ENCODE measurements around the gene STPG4.
"Not testable (repeated sequence)": the region's sequence is repeated elsewhere in the genome, so short reads cannot be mapped to it uniquely, and the experiment has no call there.

The STPG4 gene

DNA sequence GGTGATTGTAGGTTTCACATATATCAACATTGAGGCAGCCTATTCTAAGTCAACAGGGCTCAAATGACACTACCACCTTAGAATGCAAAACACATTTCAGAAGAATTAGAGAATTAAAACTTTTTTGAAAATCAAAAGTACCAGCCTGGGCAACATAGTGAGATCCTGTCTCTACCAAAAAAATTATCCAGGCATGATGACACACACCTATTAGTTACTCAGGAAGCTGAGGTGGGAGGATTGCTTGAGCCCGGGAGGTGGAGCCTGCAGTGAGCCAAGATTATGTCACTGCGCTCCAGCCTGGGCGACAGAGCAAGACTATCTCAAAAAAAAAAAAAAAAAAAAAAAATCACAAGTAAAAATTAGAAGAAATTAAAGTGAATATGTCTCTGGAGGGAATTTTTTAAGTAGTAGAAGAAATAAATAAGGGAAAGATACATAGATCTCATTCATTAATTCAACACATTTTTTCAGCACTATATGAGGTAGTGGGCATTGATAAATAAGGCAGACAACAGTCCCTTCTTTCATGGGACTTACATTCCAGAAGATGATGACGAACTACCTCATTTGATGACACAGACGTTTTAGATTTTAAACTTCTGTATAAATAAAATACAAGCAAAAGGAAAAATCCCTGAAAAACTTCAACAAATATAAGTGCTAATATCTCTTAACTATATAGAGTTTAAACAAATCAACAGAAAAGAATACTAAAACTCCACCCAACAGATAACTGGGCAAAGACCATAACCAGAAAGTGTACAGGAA, 42.3 kb downstream of the STPG4 start:
- DNase-seq (ENCODE audit: low read depth, low spot score) = no peak
- Histone ChIP-seq H3K9ac (ENCODE audit: insufficient read length) (no peak overlapping the region), H3K36me3 (ENCODE audit: insufficient read depth, low read length) (no peaks in the 10 kb centered on the region), H3K4me3 (no peak overlapping the region), H3K9me3 (ENCODE audit: low read depth, low read length) (no peaks in the 10 kb centered on the region), H3K27ac (no peak overlapping the region)
- TF ChIP-seq FOXP2 (optimal IDR thresholded peaks at IDR 0.05; ENCODE audit: control extremely low read depth, extremely low read length, insufficient read depth) = no peak
- no peak for TF ChIP-seq EZH2 (IDR thresholded peaks at IDR 0.05)

DNA sequence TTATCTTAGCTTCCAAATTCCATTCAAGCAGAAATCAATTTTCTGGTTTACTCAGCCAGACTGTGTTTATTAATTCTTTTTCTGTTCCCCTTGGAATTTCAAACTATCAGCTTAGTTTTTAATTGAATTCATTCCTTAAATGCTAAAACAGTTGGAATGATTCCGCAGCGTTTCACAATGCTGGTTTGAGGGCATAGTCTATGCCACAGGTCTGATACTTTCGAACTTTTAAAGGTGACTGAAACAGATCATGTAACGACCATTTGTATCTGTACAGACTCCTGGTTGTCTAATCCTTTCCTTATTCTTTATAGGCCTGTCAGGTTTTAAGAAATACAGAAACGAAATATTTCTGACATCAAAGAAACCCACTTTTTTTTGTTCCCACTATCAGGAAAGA, 45.4 kb downstream of the STPG4 start:
- H3K9ac ChIP-seq (ENCODE audit: insufficient read length) = no peak overlapping the region
- no peak for DNase-seq (ENCODE audit: low read depth, low spot score)
- H3K4me3 ChIP-seq = no peak overlapping the region
- TF ChIP-seq POLR2AphosphoS5 (IDR thresholded peaks at IDR 0.05; ENCODE audit: borderline replicate concordance, low read depth, low read length) (no peak), FOXP2 (optimal IDR thresholded peaks at IDR 0.05; ENCODE audit: control extremely low read depth, extremely low read length, insufficient read depth) (no peak), EZH2 (IDR thresholded peaks at IDR 0.05) (no peak)
- peak overlapping the region; percentile 58; the same call in 1 of the 2 replicates for H3K27ac ChIP-seq
- H3K36me3 ChIP-seq (ENCODE audit: insufficient read depth, low read length) = no peaks in the 10 kb centered on the region
- H3K9me3 ChIP-seq (ENCODE audit: low read depth, low read length) = no peaks in the 10 kb centered on the region

GRCh38 chr2:47109007-47109375, 46.1 kb downstream of the STPG4 start:
- Histone ChIP-seq H3K36me3 (ENCODE audit: insufficient read depth, low read length) (no peaks in the 10 kb centered on the region), H3K9ac (ENCODE audit: insufficient read length) (no peak overlapping the region), H3K27ac (no peak overlapping the region), H3K4me3 (no peak overlapping the region), H3K9me3 (ENCODE audit: low read depth, low read length) (no peaks in the 10 kb centered on the region)
- DNase-seq (ENCODE audit: low read depth, low spot score) = no peak
- TF ChIP-seq FOXP2 (optimal IDR thresholded peaks at IDR 0.05; ENCODE audit: control extremely low read depth, extremely low read length, insufficient read depth) (no peak), POLR2AphosphoS5 (IDR thresholded peaks at IDR 0.05; ENCODE audit: borderline replicate concordance, low read depth, low read length) (no peak), EZH2 (IDR thresholded peaks at IDR 0.05) (no peak)

- not testable (repeated sequence) for H3K4me3 ChIP-seq; H3K36me3 ChIP-seq (ENCODE audit: insufficient read depth, low read length); H3K27ac ChIP-seq
Measured at GRCh38 chr2:47108267-47109006, 46.7 kb downstream of the STPG4 start.

GRCh38 chr2:47107201-47107600, 47.9 kb downstream of the STPG4 start:
- H3K9ac ChIP-seq (ENCODE audit: insufficient read length); H3K4me3 ChIP-seq; H3K27ac ChIP-seq; H3K9me3 ChIP-seq (ENCODE audit: low read depth, low read length); DNase-seq (ENCODE audit: low read depth, low spot score); H3K36me3 ChIP-seq (ENCODE audit: insufficient read depth, low read length): not testable (repeated sequence)

More at GRCh38 chr2:47108267-47109006, 46.7 kb downstream of the STPG4 start:
- not testable (repeated sequence) for H3K9me3 ChIP-seq (ENCODE audit: low read depth, low read length); H3K9ac ChIP-seq (ENCODE audit: insufficient read length); DNase-seq (ENCODE audit: low read depth, low spot score)

GRCh38 chr2:47106231-47106630, 48.9 kb downstream of the STPG4 start:
- H3K9ac ChIP-seq (ENCODE audit: insufficient read length); H3K9me3 ChIP-seq (ENCODE audit: low read depth, low read length): not testable (repeated sequence)

GRCh38 chr2:47099712-47100111, 55.4 kb downstream of the STPG4 start:
- not testable (repeated sequence) for H3K4me3 ChIP-seq; H3K9ac ChIP-seq (ENCODE audit: insufficient read length); H3K36me3 ChIP-seq (ENCODE audit: insufficient read depth, low read length); H3K27ac ChIP-seq; H3K9me3 ChIP-seq (ENCODE audit: low read depth, low read length); DNase-seq (ENCODE audit: low read depth, low spot score)

More at GRCh38 chr2:47106231-47106630, 48.9 kb downstream of the STPG4 start:
- not testable (repeated sequence) for H3K4me3 ChIP-seq; H3K27ac ChIP-seq; DNase-seq (ENCODE audit: low read depth, low spot score); H3K36me3 ChIP-seq (ENCODE audit: insufficient read depth, low read length)

- no peaks in the 10 kb centered on the region for H3K36me3 ChIP-seq (ENCODE audit: insufficient read depth, low read length)
- no peak overlapping the region for H3K4me3 ChIP-seq
- no peak for DNase-seq (ENCODE audit: low read depth, low spot score)
- TF ChIP-seq EZH2 (IDR thresholded peaks at IDR 0.05) (no peak), POLR2AphosphoS5 (IDR thresholded peaks at IDR 0.05; ENCODE audit: borderline replicate concordance, low read depth, low read length) (no peak), FOXP2 (optimal IDR thresholded peaks at IDR 0.05; ENCODE audit: control extremely low read depth, extremely low read length, insufficient read depth) (no peak)
- H3K27ac ChIP-seq = no peak overlapping the region
- no peaks in the 10 kb centered on the region for H3K9me3 ChIP-seq (ENCODE audit: low read depth, low read length)
- H3K9ac ChIP-seq (ENCODE audit: insufficient read length) = no peak overlapping the region
Measured at GRCh38 chr2:47098953-47099352, 56.2 kb downstream of the STPG4 start.

DNA sequence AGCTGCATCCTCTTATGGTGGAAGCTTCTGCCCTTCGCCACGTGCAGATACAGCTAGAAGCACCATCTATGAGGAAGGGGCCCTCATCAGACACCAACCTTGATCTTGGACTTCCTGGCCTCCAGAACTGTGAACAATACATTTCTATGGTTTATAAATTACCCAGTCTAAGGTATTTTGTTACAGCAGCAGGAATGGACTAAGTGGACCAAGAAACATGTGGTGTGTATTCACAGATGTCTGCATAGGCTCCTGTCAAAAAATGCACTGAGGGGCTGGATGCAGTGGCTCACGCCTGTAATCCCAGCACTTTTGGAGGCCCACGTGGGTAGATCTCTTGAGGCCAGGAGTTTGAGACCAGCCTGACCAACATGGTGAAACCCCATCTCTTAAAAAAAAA, 57.5 kb downstream of the STPG4 start:
- Histone ChIP-seq H3K36me3 (ENCODE audit: insufficient read depth, low read length) (no peaks in the 10 kb centered on the region), H3K4me3 (no peak overlapping the region), H3K27ac (no peak overlapping the region), H3K9ac (ENCODE audit: insufficient read length) (no peak overlapping the region), H3K9me3 (ENCODE audit: low read depth, low read length) (no peaks in the 10 kb centered on the region)
- DNase-seq (ENCODE audit: low read depth, low spot score) = no peak
- TF ChIP-seq FOXP2 (optimal IDR thresholded peaks at IDR 0.05; ENCODE audit: control extremely low read depth, extremely low read length, insufficient read depth) (no peak), POLR2AphosphoS5 (IDR thresholded peaks at IDR 0.05; ENCODE audit: borderline replicate concordance, low read depth, low read length) (no peak), EZH2 (IDR thresholded peaks at IDR 0.05) (no peak)

Data from SK-N-MC (cell line).